ENCODE results near the gene TRIM7. TPM values are rescaled to one million over a fixed set of nuclear protein-coding genes. Genes with fewer than 3 reads are reported as not detected.
"Not testable (repeated sequence)": the region's sequence is repeated elsewhere in the genome, so short reads cannot be mapped to it uniquely, and the experiment has no call there.

TRIM7 gene
- total and polyA plus RNA-seq, 7 donors = 10.4 to 42.6 (median 28.8) TPM

DNA sequence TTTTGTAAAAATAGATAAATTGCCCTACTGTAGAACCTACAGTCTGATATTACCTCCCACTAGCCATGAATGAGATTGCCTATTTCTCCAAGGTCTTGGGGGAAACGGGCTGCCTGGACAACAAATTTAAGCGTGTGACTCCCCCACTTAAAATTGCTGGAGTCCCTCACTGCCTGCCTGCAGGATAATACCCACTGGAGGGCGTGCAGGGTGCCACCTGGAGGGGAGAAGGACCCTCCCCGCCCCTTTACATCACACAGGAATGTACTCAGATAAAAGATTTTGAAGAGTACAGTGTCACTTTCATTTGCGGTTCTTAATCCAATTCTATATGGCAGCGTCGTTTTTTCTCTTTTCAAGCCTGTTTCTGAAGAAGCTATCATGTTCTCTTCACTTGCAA is 6.2 kb upstream of the TRIM7 start:
- H3K9me3 ChIP-seq = no peaks in the 10 kb centered on the region
- no peak for ATAC-seq
- no peak for DNase-seq
- H3K27me3 ChIP-seq (ENCODE audit: insufficient read depth in 3 of 3, low read length in 2 of 3) = no peaks in the 10 kb centered on the region
- TF ChIP-seq, protein P1, sequence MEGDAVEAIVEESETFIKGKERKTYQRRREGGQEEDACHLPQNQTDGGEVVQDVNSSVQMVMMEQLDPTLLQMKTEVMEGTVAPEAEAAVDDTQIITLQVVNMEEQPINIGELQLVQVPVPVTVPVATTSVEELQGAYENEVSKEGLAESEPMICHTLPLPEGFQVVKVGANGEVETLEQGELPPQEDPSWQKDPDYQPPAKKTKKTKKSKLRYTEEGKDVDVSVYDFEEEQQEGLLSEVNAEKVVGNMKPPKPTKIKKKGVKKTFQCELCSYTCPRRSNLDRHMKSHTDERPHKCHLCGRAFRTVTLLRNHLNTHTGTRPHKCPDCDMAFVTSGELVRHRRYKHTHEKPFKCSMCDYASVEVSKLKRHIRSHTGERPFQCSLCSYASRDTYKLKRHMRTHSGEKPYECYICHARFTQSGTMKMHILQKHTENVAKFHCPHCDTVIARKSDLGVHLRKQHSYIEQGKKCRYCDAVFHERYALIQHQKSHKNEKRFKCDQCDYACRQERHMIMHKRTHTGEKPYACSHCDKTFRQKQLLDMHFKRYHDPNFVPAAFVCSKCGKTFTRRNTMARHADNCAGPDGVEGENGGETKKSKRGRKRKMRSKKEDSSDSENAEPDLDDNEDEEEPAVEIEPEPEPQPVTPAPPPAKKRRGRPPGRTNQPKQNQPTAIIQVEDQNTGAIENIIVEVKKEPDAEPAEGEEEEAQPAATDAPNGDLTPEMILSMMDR (IDR thresholded peaks at IDR 0.05) = no peak
- H3K36me3 ChIP-seq (ENCODE audit: insufficient read depth in 1 of 2, low read depth in 1 of 2) = no peaks in the 10 kb centered on the region
- 43 to 60% (median 51%) methylated on average over 7 of the region's 7 CpGs for WGBS, 3 donors
- no peak overlapping the region for H3K27ac ChIP-seq
- H3K4me3 ChIP-seq = no peak overlapping the region
- intact Hi-C loops (cut with DNase I) = no loop called here
- peaks cover 35% of the 10 kb centered on the region for H3K4me1 ChIP-seq

DNA sequence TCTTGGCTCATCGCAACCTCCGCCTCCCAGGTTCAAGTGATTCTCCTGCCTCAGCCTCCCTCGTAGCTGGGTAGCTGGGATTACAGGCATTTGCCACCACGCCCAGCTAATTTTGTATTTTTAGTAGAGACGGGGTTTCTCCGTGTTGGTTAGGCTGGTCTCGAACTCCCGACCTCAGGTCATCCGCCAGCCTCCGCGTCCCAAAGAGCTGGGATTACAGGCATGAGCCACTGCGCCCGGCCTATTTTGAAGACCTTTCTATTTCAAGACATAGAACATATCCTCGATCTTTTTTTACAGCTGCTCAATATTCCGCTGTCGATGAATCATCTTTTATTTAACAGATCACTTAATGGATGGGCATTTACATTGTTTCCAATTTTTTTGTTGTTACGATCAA is 5.7 kb upstream of the TRIM7 start:
- H3K36me3 ChIP-seq (ENCODE audit: insufficient read depth in 1 of 2, low read depth in 1 of 2); H3K4me3 ChIP-seq; intact Hi-C loops (cut with DNase I); ATAC-seq; H3K9me3 ChIP-seq; H3K27me3 ChIP-seq (ENCODE audit: insufficient read depth in 3 of 3, low read length in 2 of 3); DNase-seq: not testable (repeated sequence)
- 49 to 73% (median 60%) methylated on average over 17 of the region's 17 CpGs for WGBS, 3 donors
- Histone ChIP-seq H3K4me1 (peaks cover 34% of the 10 kb centered on the region), H3K27ac (peak overlapping the region; percentile 30)

- Histone ChIP-seq H3K27ac (peak overlapping the region; percentile 30), H3K4me1 (peaks cover 34% of the 10 kb centered on the region)
- 81 to 83% (median 82%) methylated on average over 11 of the region's 11 CpGs for WGBS, 3 donors
- DNase-seq; H3K36me3 ChIP-seq (ENCODE audit: insufficient read depth in 1 of 2, low read depth in 1 of 2); H3K9me3 ChIP-seq; ATAC-seq; H3K27me3 ChIP-seq (ENCODE audit: insufficient read depth in 3 of 3, low read length in 2 of 3); intact Hi-C loops (cut with DNase I); H3K4me3 ChIP-seq: not testable (repeated sequence)
Observed at GRCh38 chr5:181210148-181210547, 5.2 kb upstream of the TRIM7 start.

GRCh38 chr5:181209006-181209405 is 4.0 kb upstream of the TRIM7 start:
- H3K4me3 ChIP-seq; H3K36me3 ChIP-seq (ENCODE audit: insufficient read depth in 1 of 2, low read depth in 1 of 2); ATAC-seq; H3K27ac ChIP-seq; H3K27me3 ChIP-seq (ENCODE audit: insufficient read depth in 3 of 3, low read length in 2 of 3); H3K9me3 ChIP-seq; intact Hi-C loops (cut with DNase I); DNase-seq: not testable (repeated sequence)
- 83 to 90% (median 88%) methylated on average over 23 to 24 of the region's 24 CpGs for WGBS, 3 donors
- peaks cover 34% of the 10 kb centered on the region for H3K4me1 ChIP-seq

- no peaks in the 10 kb centered on the region for H3K27me3 ChIP-seq (ENCODE audit: insufficient read depth in 3 of 3, low read length in 2 of 3)
- WGBS, 3 donors = 49 to 65% (median 55%) methylated on average over 3 of the region's 3 CpGs
- peaks cover 34% of the 10 kb centered on the region for H3K4me1 ChIP-seq
- peak overlapping the region; percentile 93 for H3K27ac ChIP-seq
- peak overlapping the region; percentile 76 for H3K4me3 ChIP-seq
- no peaks in the 10 kb centered on the region for H3K9me3 ChIP-seq
- intact Hi-C loops (cut with DNase I) = loop anchor here (1.0 to 2.0 kb wide), 2 partner anchors 11 to 15 kb away; partner anchors contain the start of gene TRIM41 (in 1 of the 2)
- TF ChIP-seq, protein P1 (IDR thresholded peaks at IDR 0.05) = no peak
- H3K36me3 ChIP-seq (ENCODE audit: insufficient read depth in 1 of 2, low read depth in 1 of 2) = no peaks in the 10 kb centered on the region
- DNase-seq (no peak), ATAC-seq (no peak)
Observed at GRCh38 chr5:181207960-181208253, 2.9 kb upstream of the TRIM7 start.

GRCh38 chr5:181207214-181207959 is 2.4 kb upstream of the TRIM7 start:
- peak; percentile 16 to 53 (median 20) for ATAC-seq
- intact Hi-C loops (cut with DNase I) = loop anchor here (1.0 to 2.0 kb wide), 2 partner anchors 12 to 15 kb away; partner anchors contain the start of gene TRIM41 (in 1 of the 2)
- Histone ChIP-seq H3K4me1 (peaks cover 34% of the 10 kb centered on the region), H3K4me3 (peak overlapping the region; percentile 76), H3K36me3 (ENCODE audit: insufficient read depth in 1 of 2, low read depth in 1 of 2) (no peaks in the 10 kb centered on the region), H3K27me3 (ENCODE audit: insufficient read depth in 3 of 3, low read length in 2 of 3) (no peaks in the 10 kb centered on the region), H3K9me3 (no peaks in the 10 kb centered on the region), H3K27ac (peak overlapping the region; percentile 93)
- TF ChIP-seq, protein P1 (IDR thresholded peaks at IDR 0.05) = no peak
- DNase-seq = peak; percentile 74 to 80
- 1 to 6% (median 3%) methylated on average over 36 of the region's 36 CpGs for WGBS, 3 donors
